Breast epithelium (tissue), 4 donors: ENCODE results near the gene SLC30A7. TPM values are rescaled to one million over a fixed set of nuclear protein-coding genes. Genes with fewer than 3 reads are reported as not detected.

Experiments
- DNase-seq, 2 donors: peaks; one replicate each; pipeline ENCODE4 v3.0.0-alpha.2; 2019; ENCODE audit warnings: low spot score in 2 of 2
- H3K27ac ChIP-seq, 2 donors: fragments of 200-600 bp; sonication (generic) in 1 of 2; one replicate each; pipeline ENCODE4 v1.5.1; 2016 to 2019; ENCODE audit warnings: mild to moderate bottlenecking in 1 of 2
- H3K27me3 ChIP-seq, 2 donors: fragments of 200-600 bp; sonication (generic) in 1 of 2; one replicate each; pipeline versions ENCODE4 v1.5.1 to v1.6.0; 2017 to 2019; ENCODE audit warnings: control low read depth in 1 of 2, mild to moderate bottlenecking in 1 of 2
- H3K36me3 ChIP-seq: fragments of 200-600 bp; one replicate; pipeline ENCODE4 v1.5.1; 2019
- H3K4me1 ChIP-seq, 2 donors: fragments of 200-600 bp; sonication (generic); one replicate each; pipeline ENCODE4 v1.5.1; 2016 to 2019; ENCODE audit warnings: control low read depth in 1 of 2
- H3K4me3 ChIP-seq, 3 donors: fragments of 200-600 bp; sonication (generic); 1 replicate in 2 of 3; 2 replicates in 1 of 3; pipeline ENCODE4 v1.5.1; 2016 to 2019; ENCODE audit warnings: mild to moderate bottlenecking in 3 of 3, moderate library complexity in 2 of 3
- H3K9me3 ChIP-seq, 2 donors: fragments of 200-600 bp; sonication (generic) in 1 of 2; one replicate each; pipeline ENCODE4 v1.5.1; 2016 to 2019; ENCODE audit warnings: control low read depth in 1 of 2
- CTCF ChIP-seq, 3 donors: fragments of 450-650 bp; IDR thresholded peaks; one replicate each; pipeline ENCODE4 v1.5.1; 2016 to 2017; ENCODE audit warnings: antibody characterized with exemption in 3 of 3, mild to moderate bottlenecking in 3 of 3, moderate library complexity in 3 of 3
- POLR2A ChIP-seq: fragments of 450-650 bp; IDR thresholded peaks from one replicate; pipeline ENCODE4 v1.6.1; 2016; ENCODE audit warnings: antibody characterized with exemption, mild to moderate bottlenecking, moderate library complexity
- POLR2AphosphoS5 ChIP-seq, 3 donors: sonication (generic); formaldehyde crosslinking; IDR thresholded peaks; one replicate each; pipeline ENCODE4 v1.6.1; 2017; ENCODE audit warnings: antibody characterized with exemption in 3 of 3
- intact Hi-C: fragments of 100-400 bp; cut with DNase I; formaldehyde crosslinking; loops from one replicate; pipeline ENCODE4 v1.15.1; 2023; ENCODE audit warnings: low total_unique reads
- total RNA-seq, 3 donors: library from RNA; depleted of rRNA; stranded (reverse); fragments of >200 nt; gene quantifications; one replicate each; pipeline ENCODE4 v1.1.0, GENCODE V29; 2016

Gene SLC30A7
- total RNA-seq, 3 donors from 2014 or later: 19.5 to 33.8 (median 25.9) TPM

GRCh38 chr1:100860397-100860991 is 35.4 kb upstream of the SLC30A7 start:
- H3K4me1 ChIP-seq: no peaks in the 10 kb centered on the region
- TF ChIP-seq POLR2AphosphoS5 (IDR thresholded peaks at IDR 0.05) (no peak), CTCF (IDR thresholded peaks at IDR 0.05) (no peak), POLR2A (no peak)
- no peaks in the 10 kb centered on the region for H3K36me3 ChIP-seq
- intact Hi-C loops: loop anchor here (10.0 kb wide), 1 partner anchor 396 kb away; no protein-coding TSS in a partner anchor
- no peak for DNase-seq
- H3K27me3 ChIP-seq: no peaks in the 10 kb centered on the region
- no peak overlapping the region for H3K4me3 ChIP-seq
- H3K27ac ChIP-seq: no peak overlapping the region
- H3K9me3 ChIP-seq: no peaks in the 10 kb centered on the region

- Histone ChIP-seq H3K4me1 (no peaks in the 10 kb centered on the region), H3K4me3 (no peak overlapping the region), H3K36me3 (no peaks in the 10 kb centered on the region), H3K27ac (no peak overlapping the region), H3K27me3 (no peaks in the 10 kb centered on the region), H3K9me3 (no peaks in the 10 kb centered on the region)
- intact Hi-C loops: loop anchor here (10.0 kb wide), 1 partner anchor 397 kb away; no protein-coding TSS in a partner anchor
- no peak for TF ChIP-seq CTCF (IDR thresholded peaks at IDR 0.05)
- no peak for TF ChIP-seq POLR2A
- no peak for TF ChIP-seq POLR2AphosphoS5 (IDR thresholded peaks at IDR 0.05)
- DNase-seq: no peak
These were observed 34.5 kb upstream of the SLC30A7 start for GRCh38 chr1:100861379-100861778.

- no peak for DNase-seq
- TF ChIP-seq POLR2A (no peak), CTCF (IDR thresholded peaks at IDR 0.05) (no peak), POLR2AphosphoS5 (IDR thresholded peaks at IDR 0.05) (no peak)
- no peaks in the 10 kb centered on the region for H3K36me3 ChIP-seq
- H3K4me3 ChIP-seq: no peak overlapping the region
- no peaks in the 10 kb centered on the region for H3K27me3 ChIP-seq
- H3K27ac ChIP-seq: no peak overlapping the region
- no peaks in the 10 kb centered on the region for H3K9me3 ChIP-seq
- intact Hi-C loops: loop anchor here (1.0 to 10.0 kb wide), 2 partner anchors 9 to 398 kb away; no protein-coding TSS in a partner anchor
- no peaks in the 10 kb centered on the region for H3K4me1 ChIP-seq
These were observed 33.3 kb upstream of the SLC30A7 start for GRCh38 chr1:100862591-100862990.

- no peak overlapping the region for H3K4me3 ChIP-seq
- intact Hi-C loops: loop anchor here (10.0 kb wide), 1 partner anchor 401 kb away; no protein-coding TSS in a partner anchor
- no peaks in the 10 kb centered on the region for H3K9me3 ChIP-seq
- TF ChIP-seq CTCF (IDR thresholded peaks at IDR 0.05): peak; percentile 44 to 70 (median 45)
- TF ChIP-seq POLR2A: no peak
- H3K27me3 ChIP-seq: no peaks in the 10 kb centered on the region
- no peaks in the 10 kb centered on the region for H3K36me3 ChIP-seq
- H3K4me1 ChIP-seq: no peaks in the 10 kb centered on the region
- no peak overlapping the region for H3K27ac ChIP-seq
- DNase-seq: no peak
These were observed 29.6 kb upstream of the SLC30A7 start for GRCh38 chr1:100866041-100866900.

- H3K36me3 ChIP-seq: no peaks in the 10 kb centered on the region
- no peak overlapping the region for H3K4me3 ChIP-seq
- no peak overlapping the region for H3K27ac ChIP-seq
- intact Hi-C loops: loop anchor here (10.0 kb wide), 1 partner anchor 402 kb away; no protein-coding TSS in a partner anchor
- no peaks in the 10 kb centered on the region for H3K9me3 ChIP-seq
- TF ChIP-seq POLR2A (no peak), POLR2AphosphoS5 (IDR thresholded peaks at IDR 0.05) (no peak), CTCF (IDR thresholded peaks at IDR 0.05) (no peak)
- DNase-seq: no peak
- H3K4me1 ChIP-seq: no peaks in the 10 kb centered on the region
- no peaks in the 10 kb centered on the region for H3K27me3 ChIP-seq
These were observed 29.0 kb upstream of the SLC30A7 start for GRCh38 chr1:100866901-100867206.
